ENCODE results near the gene ERGIC1.

DNA sequence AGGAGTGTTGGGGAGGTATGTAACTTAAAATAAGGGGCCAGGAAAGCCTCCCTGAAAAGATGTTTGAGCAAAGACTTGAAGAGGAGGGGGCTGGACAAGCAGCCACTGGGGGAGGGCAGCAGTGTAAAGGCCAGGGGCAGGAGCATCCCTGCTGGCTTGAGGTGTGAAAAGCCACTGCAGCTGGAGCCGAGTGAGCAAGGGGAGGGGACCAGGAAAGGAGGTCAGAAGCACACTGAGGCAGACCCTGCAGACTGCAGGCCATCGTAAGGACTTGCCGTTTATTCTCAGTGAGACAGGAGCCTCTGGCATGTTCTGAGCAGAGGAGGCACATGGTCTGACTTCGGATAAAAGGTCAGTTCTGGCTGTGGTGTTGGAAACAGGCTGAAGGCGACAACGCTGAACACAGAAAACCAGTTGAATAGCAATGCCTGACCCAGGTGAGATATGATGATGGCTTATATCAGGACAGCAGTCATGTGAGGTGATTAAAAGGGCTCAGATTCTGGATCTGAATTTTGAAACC is 10.2 kb upstream of the ERGIC1 start:
- TF ChIP-seq, protein P1, sequence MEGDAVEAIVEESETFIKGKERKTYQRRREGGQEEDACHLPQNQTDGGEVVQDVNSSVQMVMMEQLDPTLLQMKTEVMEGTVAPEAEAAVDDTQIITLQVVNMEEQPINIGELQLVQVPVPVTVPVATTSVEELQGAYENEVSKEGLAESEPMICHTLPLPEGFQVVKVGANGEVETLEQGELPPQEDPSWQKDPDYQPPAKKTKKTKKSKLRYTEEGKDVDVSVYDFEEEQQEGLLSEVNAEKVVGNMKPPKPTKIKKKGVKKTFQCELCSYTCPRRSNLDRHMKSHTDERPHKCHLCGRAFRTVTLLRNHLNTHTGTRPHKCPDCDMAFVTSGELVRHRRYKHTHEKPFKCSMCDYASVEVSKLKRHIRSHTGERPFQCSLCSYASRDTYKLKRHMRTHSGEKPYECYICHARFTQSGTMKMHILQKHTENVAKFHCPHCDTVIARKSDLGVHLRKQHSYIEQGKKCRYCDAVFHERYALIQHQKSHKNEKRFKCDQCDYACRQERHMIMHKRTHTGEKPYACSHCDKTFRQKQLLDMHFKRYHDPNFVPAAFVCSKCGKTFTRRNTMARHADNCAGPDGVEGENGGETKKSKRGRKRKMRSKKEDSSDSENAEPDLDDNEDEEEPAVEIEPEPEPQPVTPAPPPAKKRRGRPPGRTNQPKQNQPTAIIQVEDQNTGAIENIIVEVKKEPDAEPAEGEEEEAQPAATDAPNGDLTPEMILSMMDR (IDR thresholded peaks at IDR 0.05; ENCODE audit: insufficient read depth, low read length, poor library complexity, severe bottlenecking): no peak
- no peak for TF ChIP-seq EZH2phosphoT487 (conservative IDR thresholded peaks at IDR 0.05; ENCODE audit: low read length)
